SK-N-SH (cell line): ENCODE measurements around the gene UBAP1L. TPM values are rescaled to one million over a fixed set of nuclear protein-coding genes. Genes with fewer than 3 reads are reported as not detected.
A peak's percentile ranks its signal among the peaks of the same experiment; 100 is the strongest.

Source experiments
- CTCF ChIA-PET: fragments of 300-600, 350-600 bp; formaldehyde crosslinking; extraction: SDS; loops from one replicate; lab custom pipeline; 2021; lab: Yijun Ruan, JAX
- POLR2A ChIA-PET: fragments of 350-600 bp; sonication (Branson Sonifier 250); formaldehyde crosslinking; extraction: SDS; loops from one replicate; lab custom pipeline; 2020; ENCODE audit warnings: antibody characterized with exemption, inconsistent platforms; lab: Yijun Ruan, JAX
- DNase-seq: peaks from one replicate; pipeline ENCODE4 v3.0.0; 2012
- H2AFZ ChIP-seq: fragments of 200-600 bp; sonication (generic); 2 replicates; pipeline ENCODE4 v1.8.1; 2016; ENCODE audit warnings: antibody characterized with exemption, mild to moderate bottlenecking, low read depth
- H3F3A ChIP-seq: fragments of 200-600 bp; sonication (generic); replicated peaks from 2 replicates; pipeline ENCODE3; 2016; ENCODE audit warnings: antibody characterized with exemption, mild to moderate bottlenecking; ENCODE audit not compliant: insufficient read depth
- H3K27ac ChIP-seq, 2 experiments: fragments of 200-500 bp in 1 of 2; fragments of 200-600 bp in 1 of 2; sonication (Bioruptor generic) in 1 of 2; sonication (generic), shearing (Covaris generic) in 1 of 2; 2 replicates each; pipeline versions ENCODE4 v1.5.1 to v1.6.1; 2014 to 2016; ENCODE audit warnings: low read depth in 2 of 2, inconsistent platforms in 1 of 2, low read length in 1 of 2, mild to moderate bottlenecking in 1 of 2, mixed read lengths in 1 of 2
- H3K27me3 ChIP-seq: fragments of 200-600 bp; sonication (generic), shearing (Covaris generic); 2 replicates; pipeline ENCODE4 v1.6.1; 2016; ENCODE audit warnings: mixed run types; ENCODE audit not compliant: insufficient read depth
- H3K36me3 ChIP-seq, 2 experiments: fragments of 200-500 bp in 1 of 2; fragments of 200-600 bp in 1 of 2; sonication (Bioruptor generic) in 1 of 2; sonication (generic) in 1 of 2; replicated peaks in 1 of 2; 2 replicates each; pipeline versions ENCODE3 to v1.5.1; 2014 to 2016; ENCODE audit warnings: low read length in 1 of 2, mild to moderate bottlenecking in 1 of 2; ENCODE audit not compliant: insufficient read depth in 2 of 2, control insufficient read depth in 1 of 2
- H3K4me1 ChIP-seq, 2 experiments: fragments of 200-500 bp in 1 of 2; fragments of 200-600 bp in 1 of 2; sonication (Bioruptor generic) in 1 of 2; sonication (generic), shearing (Covaris generic) in 1 of 2; 2 replicates each; pipeline versions ENCODE4 v1.5.1 to v1.6.1; 2014 to 2016; ENCODE audit warnings: low read depth in 1 of 2, low read length in 1 of 2, mixed run types in 1 of 2; ENCODE audit not compliant: insufficient read depth in 2 of 2, control insufficient read depth in 1 of 2
- H3K4me2 ChIP-seq: fragments of 200-600 bp; sonication (generic), shearing (Covaris generic); 2 replicates; pipeline ENCODE4 v1.6.1; 2017; ENCODE audit warnings: mixed run types
- H3K4me3 ChIP-seq, 2 experiments: fragments of 200-500 bp in 1 of 2; fragments of 200-600 bp in 1 of 2; sonication (Bioruptor generic) in 1 of 2; sonication (generic), shearing (Covaris generic) in 1 of 2; 2 replicates each; pipeline versions ENCODE4 v1.5.1 to v1.8.1; 2014 to 2016; ENCODE audit warnings: low read depth in 2 of 2, inconsistent platforms in 1 of 2, low read length in 1 of 2, mild to moderate bottlenecking in 1 of 2, mixed read lengths in 1 of 2, moderate library complexity in 1 of 2
- H3K79me2 ChIP-seq: fragments of 200-600 bp; sonication (generic); 2 replicates; pipeline ENCODE4 v1.8.1; 2017; ENCODE audit warnings: mild to moderate bottlenecking; ENCODE audit not compliant: insufficient read depth
- H3K9ac ChIP-seq: fragments of 200-600 bp; sonication (generic); 2 replicates; pipeline ENCODE4 v1.6.1; 2017; ENCODE audit warnings: mixed run types
- H3K9me2 ChIP-seq: fragments of 200-600 bp; sonication (generic); 2 replicates; pipeline ENCODE4 v1.6.1; 2017; ENCODE audit warnings: mixed run types
- H3K9me3 ChIP-seq: fragments of 200-600 bp; sonication (generic); 2 replicates; pipeline ENCODE4 v1.6.1; 2017; ENCODE audit warnings: mixed run types, mild to moderate bottlenecking, moderate library complexity
- H4K20me1 ChIP-seq: fragments of 200-600 bp; sonication (generic); 2 replicates; pipeline ENCODE4 v1.6.1; 2017; ENCODE audit warnings: mild to moderate bottlenecking, mixed run types; ENCODE audit not compliant: insufficient read depth
- ELF1 ChIP-seq: IDR thresholded peaks from 2 replicates; pipeline ENCODE4 v1.4.0; 2012
- EZH2phosphoT487 ChIP-seq: fragments of 200-600 bp; sonication (generic); IDR thresholded peaks from 2 replicates; pipeline ENCODE4 v1.6.1; 2017; ENCODE audit warnings: low read depth, mixed run types, mild to moderate bottlenecking, antibody characterized with exemption, moderate library complexity, borderline replicate concordance
- FOSL2 ChIP-seq: IDR thresholded peaks from 2 replicates; pipeline ENCODE4 v1.4.0; 2012; ENCODE audit warnings: low read depth, mild to moderate bottlenecking, moderate library complexity, borderline replicate concordance
- GABPA ChIP-seq: IDR thresholded peaks from 2 replicates; pipeline ENCODE4 v1.4.0; 2012; ENCODE audit warnings: low read depth, mild to moderate bottlenecking
- GATA2 ChIP-seq: sonication (generic); formaldehyde crosslinking; IDR thresholded peaks from 2 replicates; pipeline ENCODE4 v1.5.0; 2020; ENCODE audit warnings: mild to moderate bottlenecking, missing genetic modification reagents
- POLR2AphosphoS5 ChIP-seq: IDR thresholded peaks from 2 replicates; pipeline ENCODE4 v1.6.1; 2012; ENCODE audit warnings: low read depth, low read length
- RAD21 ChIP-seq: IDR thresholded peaks from 2 replicates; pipeline ENCODE4 v1.6.1; 2012; ENCODE audit warnings: mild to moderate bottlenecking, low read length
- RCOR1 ChIP-seq: fragments of 150-350 bp; IDR thresholded peaks from 2 replicates; pipeline ENCODE4 v1.6.1; 2017; ENCODE audit warnings: antibody characterized with exemption, low read length
- RFX5 ChIP-seq: IDR thresholded peaks from 2 replicates; pipeline ENCODE4 v1.6.1; 2012; ENCODE audit warnings: mild to moderate bottlenecking, improper control_type of control experiment, low read length
- RXRA ChIP-seq: IDR thresholded peaks from 2 replicates; pipeline ENCODE4 v1.4.0; 2012; ENCODE audit warnings: low read depth, mild to moderate bottlenecking, borderline replicate concordance
- TCF12 ChIP-seq: IDR thresholded peaks from 2 replicates; pipeline ENCODE4 v1.4.0; 2012
- WGBS: methylation state at CpG from one replicate; pipeline ENCODE4 v1.1.6; 2017; ENCODE audit warnings: low lambda C conversion rate; 5-methylcytosine and 5-hydroxymethylcytosine counted together
- polyA plus RNA-seq, 3 experiments: library from polyadenylated mRNA; depleted of rRNA; stranded (reverse); fragments of >200 nt; gene quantifications; 2 replicates each; pipeline ENCODE4 v1.2.3, GENCODE V29; 2012
- TF ChIP-seq, protein P1 (sequence below): IDR thresholded peaks from 2 replicates; pipeline ENCODE4 v1.4.0; 2012; ENCODE audit warnings: low read depth, borderline replicate concordance
- TF ChIP-seq, protein P2 (sequence below): IDR thresholded peaks from 2 replicates; pipeline ENCODE4; 2012
- TF ChIP-seq, protein P3 (sequence below): fragments of 150-350 bp; IDR thresholded peaks from 2 replicates; pipeline ENCODE4 v1.6.1; 2017; ENCODE audit warnings: antibody characterized with exemption, low read length, low read depth, borderline replicate concordance
- TF ChIP-seq, protein P4 (sequence below): IDR thresholded peaks from 2 replicates; pipeline ENCODE4 v1.6.1; 2012; ENCODE audit warnings: mild to moderate bottlenecking, low read depth, low read length, moderate library complexity
- TF ChIP-seq, protein P5 (sequence below): IDR thresholded peaks from 2 replicates; pipeline ENCODE4 v1.4.0; 2012; ENCODE audit warnings: low read depth, borderline replicate concordance

The UBAP1L gene
- polyA plus RNA-seq, 1 of the 3 experiments (the other 2 are of a cell fraction), result 1.8 TPM

DNA sequence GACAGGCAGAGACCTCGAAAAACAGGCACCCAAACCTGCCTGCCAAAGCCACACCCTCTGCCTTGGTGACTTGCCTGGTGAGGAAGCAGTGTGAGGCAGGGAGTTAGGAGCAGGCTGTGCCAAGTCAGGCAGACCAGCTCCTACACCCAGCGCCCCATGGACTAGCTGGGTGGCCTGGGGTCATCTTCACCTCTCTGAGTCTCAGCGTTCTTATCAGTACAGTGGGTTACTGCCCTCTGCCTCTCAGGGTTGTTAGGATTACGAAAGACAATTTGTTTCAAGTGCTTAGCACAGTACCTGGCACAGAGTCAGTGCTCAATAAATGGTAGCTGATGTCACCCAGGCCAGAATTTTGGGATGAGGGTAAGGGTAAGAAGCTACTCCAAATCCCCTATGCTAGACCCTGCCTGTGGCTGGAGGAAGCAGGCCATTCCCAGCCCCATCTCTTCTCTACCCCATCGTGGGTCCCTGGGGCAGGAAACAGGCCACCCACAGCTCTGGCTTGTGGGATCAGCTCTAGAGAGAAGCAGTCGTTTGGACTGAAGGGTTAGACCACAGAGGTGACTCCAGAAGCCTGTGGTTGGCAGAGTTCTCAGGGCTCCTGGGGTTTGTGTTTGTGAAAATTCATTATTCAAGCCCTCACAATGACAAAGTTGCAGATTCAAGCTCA is 59.7 kb downstream of the UBAP1L start:
- no peak overlapping the region for H2AFZ ChIP-seq
- H3K27me3 ChIP-seq, result no peaks in the 10 kb centered on the region
- ChIA-PET POLR2A (interaction anchor here (0.6 kb wide), 1 partner anchor 35 kb away, joined by 4 read pairs; no protein-coding TSS in a partner anchor), CTCF (interaction anchor here (0.7 to 9.3 kb wide), 27 partner anchors 9 to 323 kb away, joined by 3 to 109 read pairs (median 5); partner anchors contain the start of genes KBTBD13, PARP16, PDCD7 and RASL12)
- H3K9me3 ChIP-seq, result no peaks in the 10 kb centered on the region
- no peaks in the 10 kb centered on the region for H3K36me3 ChIP-seq
- no peaks in the 10 kb centered on the region for H3F3A ChIP-seq
- H3K9ac ChIP-seq, result no peak overlapping the region
- H3K4me1 ChIP-seq, result peaks cover 0 to 4% of the 10 kb centered on the region in 2 experiments; a peak in 1 of 4 replicates
- DNase-seq, result peak; percentile 17
- no peaks in the 10 kb centered on the region for H3K9me2 ChIP-seq
- H3K4me3 ChIP-seq, result no peak overlapping the region
- 49% methylated on average over 3 of the region's 6 CpGs for WGBS
- H3K79me2 ChIP-seq, result no peaks in the 10 kb centered on the region
- no peak overlapping the region for H3K4me2 ChIP-seq
- H4K20me1 ChIP-seq, result no peaks in the 10 kb centered on the region
- TF ChIP-seq FOSL2 (no peak), RCOR1 (no peak), GABPA (no peak), TCF12 (no peak), ELF1 (no peak), RFX5 (no peak), EZH2phosphoT487 (no peak), GATA2 (CRISPR knock-in tag) (no peak), POLR2AphosphoS5 (no peak), RXRA (no peak), RAD21 (no peak)
- TF ChIP-seq, protein P1, sequence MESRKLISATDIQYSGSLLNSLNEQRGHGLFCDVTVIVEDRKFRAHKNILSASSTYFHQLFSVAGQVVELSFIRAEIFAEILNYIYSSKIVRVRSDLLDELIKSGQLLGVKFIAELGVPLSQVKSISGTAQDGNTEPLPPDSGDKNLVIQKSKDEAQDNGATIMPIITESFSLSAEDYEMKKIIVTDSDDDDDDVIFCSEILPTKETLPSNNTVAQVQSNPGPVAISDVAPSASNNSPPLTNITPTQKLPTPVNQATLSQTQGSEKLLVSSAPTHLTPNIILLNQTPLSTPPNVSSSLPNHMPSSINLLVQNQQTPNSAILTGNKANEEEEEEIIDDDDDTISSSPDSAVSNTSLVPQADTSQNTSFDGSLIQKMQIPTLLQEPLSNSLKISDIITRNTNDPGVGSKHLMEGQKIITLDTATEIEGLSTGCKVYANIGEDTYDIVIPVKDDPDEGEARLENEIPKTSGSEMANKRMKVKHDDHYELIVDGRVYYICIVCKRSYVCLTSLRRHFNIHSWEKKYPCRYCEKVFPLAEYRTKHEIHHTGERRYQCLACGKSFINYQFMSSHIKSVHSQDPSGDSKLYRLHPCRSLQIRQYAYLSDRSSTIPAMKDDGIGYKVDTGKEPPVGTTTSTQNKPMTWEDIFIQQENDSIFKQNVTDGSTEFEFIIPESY, result no peak
- TF ChIP-seq, protein P2, sequence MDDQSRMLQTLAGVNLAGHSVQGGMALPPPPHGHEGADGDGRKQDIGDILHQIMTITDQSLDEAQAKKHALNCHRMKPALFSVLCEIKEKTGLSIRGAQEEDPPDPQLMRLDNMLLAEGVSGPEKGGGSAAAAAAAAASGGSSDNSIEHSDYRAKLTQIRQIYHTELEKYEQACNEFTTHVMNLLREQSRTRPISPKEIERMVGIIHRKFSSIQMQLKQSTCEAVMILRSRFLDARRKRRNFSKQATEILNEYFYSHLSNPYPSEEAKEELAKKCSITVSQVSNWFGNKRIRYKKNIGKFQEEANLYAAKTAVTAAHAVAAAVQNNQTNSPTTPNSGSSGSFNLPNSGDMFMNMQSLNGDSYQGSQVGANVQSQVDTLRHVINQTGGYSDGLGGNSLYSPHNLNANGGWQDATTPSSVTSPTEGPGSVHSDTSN, result no peak
- TF ChIP-seq, protein P3, sequence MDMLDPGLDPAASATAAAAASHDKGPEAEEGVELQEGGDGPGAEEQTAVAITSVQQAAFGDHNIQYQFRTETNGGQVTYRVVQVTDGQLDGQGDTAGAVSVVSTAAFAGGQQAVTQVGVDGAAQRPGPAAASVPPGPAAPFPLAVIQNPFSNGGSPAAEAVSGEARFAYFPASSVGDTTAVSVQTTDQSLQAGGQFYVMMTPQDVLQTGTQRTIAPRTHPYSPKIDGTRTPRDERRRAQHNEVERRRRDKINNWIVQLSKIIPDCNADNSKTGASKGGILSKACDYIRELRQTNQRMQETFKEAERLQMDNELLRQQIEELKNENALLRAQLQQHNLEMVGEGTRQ, result no peak
- TF ChIP-seq, protein P4, sequence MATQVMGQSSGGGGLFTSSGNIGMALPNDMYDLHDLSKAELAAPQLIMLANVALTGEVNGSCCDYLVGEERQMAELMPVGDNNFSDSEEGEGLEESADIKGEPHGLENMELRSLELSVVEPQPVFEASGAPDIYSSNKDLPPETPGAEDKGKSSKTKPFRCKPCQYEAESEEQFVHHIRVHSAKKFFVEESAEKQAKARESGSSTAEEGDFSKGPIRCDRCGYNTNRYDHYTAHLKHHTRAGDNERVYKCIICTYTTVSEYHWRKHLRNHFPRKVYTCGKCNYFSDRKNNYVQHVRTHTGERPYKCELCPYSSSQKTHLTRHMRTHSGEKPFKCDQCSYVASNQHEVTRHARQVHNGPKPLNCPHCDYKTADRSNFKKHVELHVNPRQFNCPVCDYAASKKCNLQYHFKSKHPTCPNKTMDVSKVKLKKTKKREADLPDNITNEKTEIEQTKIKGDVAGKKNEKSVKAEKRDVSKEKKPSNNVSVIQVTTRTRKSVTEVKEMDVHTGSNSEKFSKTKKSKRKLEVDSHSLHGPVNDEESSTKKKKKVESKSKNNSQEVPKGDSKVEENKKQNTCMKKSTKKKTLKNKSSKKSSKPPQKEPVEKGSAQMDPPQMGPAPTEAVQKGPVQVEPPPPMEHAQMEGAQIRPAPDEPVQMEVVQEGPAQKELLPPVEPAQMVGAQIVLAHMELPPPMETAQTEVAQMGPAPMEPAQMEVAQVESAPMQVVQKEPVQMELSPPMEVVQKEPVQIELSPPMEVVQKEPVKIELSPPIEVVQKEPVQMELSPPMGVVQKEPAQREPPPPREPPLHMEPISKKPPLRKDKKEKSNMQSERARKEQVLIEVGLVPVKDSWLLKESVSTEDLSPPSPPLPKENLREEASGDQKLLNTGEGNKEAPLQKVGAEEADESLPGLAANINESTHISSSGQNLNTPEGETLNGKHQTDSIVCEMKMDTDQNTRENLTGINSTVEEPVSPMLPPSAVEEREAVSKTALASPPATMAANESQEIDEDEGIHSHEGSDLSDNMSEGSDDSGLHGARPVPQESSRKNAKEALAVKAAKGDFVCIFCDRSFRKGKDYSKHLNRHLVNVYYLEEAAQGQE, result no peak
- TF ChIP-seq, protein P5, sequence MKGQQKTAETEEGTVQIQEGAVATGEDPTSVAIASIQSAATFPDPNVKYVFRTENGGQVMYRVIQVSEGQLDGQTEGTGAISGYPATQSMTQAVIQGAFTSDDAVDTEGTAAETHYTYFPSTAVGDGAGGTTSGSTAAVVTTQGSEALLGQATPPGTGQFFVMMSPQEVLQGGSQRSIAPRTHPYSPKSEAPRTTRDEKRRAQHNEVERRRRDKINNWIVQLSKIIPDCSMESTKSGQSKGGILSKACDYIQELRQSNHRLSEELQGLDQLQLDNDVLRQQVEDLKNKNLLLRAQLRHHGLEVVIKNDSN, result no peak
- H3K27ac ChIP-seq, result no peak overlapping the region
